PC-3 (cell line): ENCODE measurements around the gene CHKA. TPM values are rescaled to one million over a fixed set of nuclear protein-coding genes. Genes with fewer than 3 reads are reported as not detected.

Experiments used
- ATAC-seq: fragments of 200-7000 bp; cut with Tn5 transposase; 2 replicates; pipeline ENCODE4 v1.9.1; 2020; ENCODE audit warnings: mild to moderate bottlenecking, moderate library complexity
- BruUV-seq: library from RNA; stranded (reverse); fragments of 400-500 nt; replicated peaks from 2 replicates; lab custom pipeline; 2021; lab: Mats Ljungman, UMichigan
- CTCF ChIA-PET: fragments of 300-600 bp; sonication (Branson Sonifier 250); formaldehyde crosslinking; loops from one replicate; lab custom pipeline; 2022; ENCODE audit warnings: antibody characterized with exemption; lab: Charles Lee
- POLR2A ChIA-PET: fragments of 300-600 bp; sonication (Branson Sonifier 250); formaldehyde crosslinking; loops from one replicate; lab custom pipeline; 2022; ENCODE audit warnings: antibody characterized with exemption; ENCODE audit not compliant: unreplicated experiment; lab: Charles Lee
- DNase-seq: peaks from one replicate; pipeline ENCODE4 v3.0.0-alpha.2; 2015
- H2AFZ ChIP-seq: fragments of 300-600 bp; sonication (generic); 2 replicates; pipeline ENCODE4 v1.6.0; 2016; ENCODE audit warnings: antibody characterized with exemption, low read length
- H3F3A ChIP-seq: fragments of 300-600 bp; sonication (generic); one replicate; pipeline ENCODE4 v1.6.0; 2017; ENCODE audit warnings: antibody characterized with exemption, low read length, control low read depth, mild to moderate bottlenecking; ENCODE audit not compliant: unreplicated experiment
- H3K27ac ChIP-seq: fragments of 300-600 bp; sonication (generic); 2 replicates; pipeline ENCODE4 v1.5.1; 2016; ENCODE audit warnings: mild to moderate bottlenecking, low read length
- H3K27me3 ChIP-seq: fragments of 300-600 bp; sonication (generic); 2 replicates; pipeline ENCODE4 v1.6.1; 2016; ENCODE audit warnings: low read length, mixed read lengths
- H3K36me3 ChIP-seq: fragments of 300-600 bp; sonication (generic); 2 replicates; pipeline ENCODE4 v1.6.1; 2016; ENCODE audit warnings: low read depth, mixed run types, low read length, mixed read lengths
- H3K4me1 ChIP-seq: fragments of 300-600 bp; sonication (generic); 2 replicates; pipeline ENCODE4 v1.5.1; 2016; ENCODE audit warnings: low read length; ENCODE audit not compliant: insufficient read depth
- H3K4me2 ChIP-seq: fragments of 300-600 bp; sonication (generic); 2 replicates; pipeline ENCODE4 v1.6.0; 2016; ENCODE audit warnings: low read length
- H3K4me3 ChIP-seq: fragments of 300-600 bp; sonication (generic); 2 replicates; pipeline ENCODE4 v1.5.1; 2016; ENCODE audit warnings: mild to moderate bottlenecking, low read length, mixed read lengths
- H3K79me2 ChIP-seq: fragments of 300-600 bp; sonication (generic); 2 replicates; pipeline ENCODE4 v1.6.1; 2017; ENCODE audit warnings: low read length, mixed read lengths
- H3K9ac ChIP-seq: fragments of 300-600 bp; sonication (generic); 2 replicates; pipeline ENCODE4 v1.6.0; 2016; ENCODE audit warnings: mild to moderate bottlenecking, low read length
- H3K9me2 ChIP-seq: fragments of 300-600 bp; sonication (generic); replicated peaks from 2 replicates; pipeline ENCODE4 v1.6.1; 2016; ENCODE audit warnings: mixed run types, low read length, mixed read lengths
- H3K9me3 ChIP-seq: fragments of 300-600 bp; sonication (generic); 2 replicates; pipeline ENCODE4 v1.6.1; 2016; ENCODE audit warnings: low read length, mixed read lengths
- H4K20me1 ChIP-seq: fragments of 300-600 bp; sonication (generic); 2 replicates; pipeline ENCODE4 v1.6.1; 2016; ENCODE audit warnings: low read length, mixed read lengths
- CTCF ChIP-seq: fragments of 300-600 bp; sonication (generic); conservative IDR thresholded peaks from 2 replicates; pipeline ENCODE4 v1.5.1; 2017; ENCODE audit warnings: antibody characterized with exemption, low read depth, mild to moderate bottlenecking, low read length
- EZH2 ChIP-seq: fragments of 300-600 bp; sonication (generic); IDR thresholded peaks from one replicate; pipeline ENCODE4 v1.6.1; 2017; ENCODE audit warnings: antibody characterized with exemption, mild to moderate bottlenecking, low read length; ENCODE audit not compliant: unreplicated experiment
- EZH2phosphoT487 ChIP-seq: fragments of 300-600 bp; sonication (generic); IDR thresholded peaks from 2 replicates; pipeline ENCODE4 v1.6.1; 2018; ENCODE audit warnings: mild to moderate bottlenecking, antibody characterized with exemption, low read length, borderline replicate concordance
- intact Hi-C: fragments of 100-400 bp; cut with micrococcal nuclease; formaldehyde crosslinking; loops from 2 replicates; pipeline ENCODE4 v1.9.0; 2023
- total RNA-seq: library from RNA; depleted of rRNA; stranded (reverse); fragments of >200 nt; gene quantifications from 2 replicates; pipeline ENCODE4 v1.2.3, GENCODE V29; 2014

Gene CHKA
- total RNA-seq, 1 experiment from 2014 or later = 57.5 TPM

GRCh38 chr11:68092411-68092810, 28.8 kb downstream of the CHKA start:
- peaks cover 6% of the 10 kb centered on the region for H3K36me3 ChIP-seq
- no peak overlapping the region for H3K4me3 ChIP-seq
- TF ChIP-seq CTCF (no peak), EZH2 (no peak), EZH2phosphoT487 (no peak)
- no peak overlapping the region for H3K27ac ChIP-seq
- no peak overlapping the region for H2AFZ ChIP-seq
- no peaks in the 10 kb centered on the region for H3K27me3 ChIP-seq
- no TSS peak for BruUV-seq
- CTCF ChIA-PET = no interaction called here
- POLR2A ChIA-PET = no interaction called here
- no peak for ATAC-seq
- peaks cover 69% of the 10 kb centered on the region for H3K79me2 ChIP-seq
- H3K9me2 ChIP-seq = no peaks in the 10 kb centered on the region
- DNase-seq = no peak
- no peaks in the 10 kb centered on the region for H3F3A ChIP-seq
- H4K20me1 ChIP-seq = peaks cover 13% of the 10 kb centered on the region; the same call in 1 of the 2 replicates
- peaks cover 3% of the 10 kb centered on the region; the same call in 1 of the 2 replicates for H3K4me1 ChIP-seq
- no peaks in the 10 kb centered on the region for H3K9me3 ChIP-seq
- H3K9ac ChIP-seq = no peak overlapping the region
- no peak overlapping the region for H3K4me2 ChIP-seq
- intact Hi-C loops = no loop called here

DNA sequence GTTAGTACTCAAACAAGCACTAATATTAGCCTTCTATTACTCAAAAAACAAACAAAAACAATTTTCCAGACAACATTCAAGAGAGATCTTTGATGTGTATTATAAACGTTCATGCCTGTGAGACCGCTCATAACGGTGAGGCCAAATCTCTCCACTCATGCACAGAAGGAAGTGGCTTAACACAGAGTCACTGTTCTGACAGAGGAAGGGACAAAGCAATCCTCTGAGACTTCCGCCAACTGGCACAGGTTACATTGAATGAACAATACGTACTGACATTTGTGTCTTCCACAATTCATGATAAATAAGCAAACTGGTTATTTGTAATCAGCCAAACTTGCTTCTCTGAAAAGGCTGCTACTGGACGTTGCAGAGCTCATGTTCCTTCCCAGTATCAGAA, 30.5 kb downstream of the CHKA start:
- CTCF ChIA-PET = no interaction called here
- no peaks in the 10 kb centered on the region for H3K27me3 ChIP-seq
- no peak overlapping the region for H3K4me2 ChIP-seq
- H3K36me3 ChIP-seq = peaks cover 6% of the 10 kb centered on the region
- H3K9ac ChIP-seq = no peak overlapping the region
- H2AFZ ChIP-seq = no peak overlapping the region
- ATAC-seq (peak; percentile 77), DNase-seq (peak; percentile 39)
- POLR2A ChIA-PET = interaction anchor here (0.7 kb wide), 1 partner anchor 25 kb away, joined by 4 read pairs; no protein-coding TSS in a partner anchor
- H3K9me3 ChIP-seq = no peaks in the 10 kb centered on the region
- H3K9me2 ChIP-seq = no peaks in the 10 kb centered on the region
- no peak overlapping the region for H3K4me3 ChIP-seq
- H4K20me1 ChIP-seq = peaks cover 13% of the 10 kb centered on the region; the same call in 1 of the 2 replicates
- BruUV-seq = no TSS peak
- peaks cover 3% of the 10 kb centered on the region; the same call in 1 of the 2 replicates for H3K4me1 ChIP-seq
- H3K27ac ChIP-seq = no peak overlapping the region
- intact Hi-C loops = no loop called here
- no peaks in the 10 kb centered on the region for H3F3A ChIP-seq
- TF ChIP-seq EZH2 = no peak
- no peak for TF ChIP-seq EZH2phosphoT487
- TF ChIP-seq CTCF = no peak
- peaks cover 60% of the 10 kb centered on the region for H3K79me2 ChIP-seq

- BruUV-seq = no TSS peak
- intact Hi-C loops = no loop called here
- H3F3A ChIP-seq = no peaks in the 10 kb centered on the region
- no peak overlapping the region for H3K27ac ChIP-seq
- H3K79me2 ChIP-seq = peaks cover 61% of the 10 kb centered on the region
- TF ChIP-seq EZH2 (no peak), EZH2phosphoT487 (no peak), CTCF (no peak)
- H3K9me3 ChIP-seq = no peaks in the 10 kb centered on the region
- peaks cover 3% of the 10 kb centered on the region; the same call in 1 of the 2 replicates for H3K4me1 ChIP-seq
- ChIA-PET CTCF (no interaction called here), POLR2A (no interaction called here)
- no peaks in the 10 kb centered on the region for H3K9me2 ChIP-seq
- H4K20me1 ChIP-seq = peaks cover 13% of the 10 kb centered on the region; the same call in 1 of the 2 replicates
- no peak overlapping the region for H3K4me3 ChIP-seq
- H3K9ac ChIP-seq = no peak overlapping the region
- peaks cover 6% of the 10 kb centered on the region for H3K36me3 ChIP-seq
- H2AFZ ChIP-seq = no peak overlapping the region
- no peaks in the 10 kb centered on the region for H3K27me3 ChIP-seq
- DNase-seq (no peak), ATAC-seq (no peak)
- H3K4me2 ChIP-seq = no peak overlapping the region
These were observed 30.9 kb downstream of the CHKA start for GRCh38 chr11:68090287-68090686.
